ENCODE measurements around the gene TLR2.
"Not testable (repeated sequence)": the region's sequence is repeated elsewhere in the genome, so short reads cannot be mapped to it uniquely, and the experiment has no call there.

TLR2 gene

DNA sequence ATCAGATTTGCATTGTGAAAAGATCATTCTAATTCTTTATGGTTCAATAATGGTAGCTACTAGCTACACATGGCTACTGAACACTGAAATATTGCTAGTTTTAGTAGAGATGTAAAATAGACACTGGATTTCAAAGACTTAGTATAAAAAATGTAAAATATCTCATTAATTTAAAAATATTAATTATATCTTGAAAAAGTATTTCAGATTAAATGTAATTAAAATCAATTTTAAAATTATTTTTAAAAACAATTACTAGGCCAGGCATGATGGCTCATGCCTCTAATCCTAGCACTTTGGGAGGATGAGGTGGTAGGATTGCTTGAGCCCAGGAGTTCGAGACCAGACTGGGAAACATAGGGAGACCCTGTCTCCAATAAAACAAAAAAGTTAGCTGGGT, 20.4 kb upstream of the TLR2 start:
- DNase-seq: no peak

- not testable (repeated sequence) for DNase-seq
Observed at GRCh38 chr4:153666505-153666904, 17.6 kb upstream of the TLR2 start.

DNA sequence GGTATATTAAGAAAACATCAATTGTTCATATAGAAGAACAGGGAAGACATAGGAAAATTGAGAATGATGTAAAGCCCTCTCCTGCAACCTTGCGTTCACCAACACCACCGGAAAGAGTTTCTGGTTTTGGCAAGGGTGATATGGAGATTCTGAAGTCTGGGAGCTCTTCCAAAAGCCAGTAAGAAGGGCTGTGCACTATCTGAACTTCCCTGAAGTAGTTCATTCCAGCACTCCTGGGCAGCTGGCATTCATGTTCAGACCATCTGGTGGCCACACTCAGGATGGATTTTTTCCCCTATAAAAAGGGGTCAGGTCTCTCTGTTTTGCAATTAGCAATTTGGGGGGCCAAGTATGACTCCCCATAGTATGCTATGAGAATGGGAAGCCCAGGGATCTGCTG, 15.4 kb upstream of the TLR2 start:
- no peak for DNase-seq

GRCh38 chr4:153669838-153670237, 14.2 kb upstream of the TLR2 start:
- DNase-seq: no peak

- no peak for DNase-seq
Observed at GRCh38 chr4:153676486-153676885, 7.6 kb upstream of the TLR2 start.

- DNase-seq: no peak
Observed at GRCh38 chr4:153676984-153677383, 7.1 kb upstream of the TLR2 start.

GRCh38 chr4:153679486-153679885, 4.6 kb upstream of the TLR2 start:
- DNase-seq: no peak

DNA sequence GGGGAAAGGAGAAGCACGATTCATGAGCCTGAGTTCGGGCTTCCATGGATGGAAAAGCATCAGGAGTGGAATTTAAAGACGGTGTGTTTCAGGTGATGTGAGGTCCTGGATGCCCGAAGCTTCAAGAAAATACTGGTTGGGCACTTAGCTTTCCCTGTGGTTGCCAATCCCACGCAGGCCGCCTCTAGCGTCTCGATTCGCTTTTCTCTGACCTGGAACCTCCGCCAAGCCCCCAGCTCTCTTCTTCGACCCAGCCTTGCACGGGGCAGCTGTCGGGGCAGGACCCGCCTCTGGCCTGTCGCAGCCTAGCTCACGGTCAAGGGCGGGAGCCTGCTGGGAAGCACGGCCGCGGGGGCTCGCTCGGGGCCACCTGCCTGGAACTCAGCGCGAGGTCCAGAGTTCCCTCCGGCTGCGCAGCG, 308 bp upstream of the TLR2 start:
- no peak for DNase-seq

DNA sequence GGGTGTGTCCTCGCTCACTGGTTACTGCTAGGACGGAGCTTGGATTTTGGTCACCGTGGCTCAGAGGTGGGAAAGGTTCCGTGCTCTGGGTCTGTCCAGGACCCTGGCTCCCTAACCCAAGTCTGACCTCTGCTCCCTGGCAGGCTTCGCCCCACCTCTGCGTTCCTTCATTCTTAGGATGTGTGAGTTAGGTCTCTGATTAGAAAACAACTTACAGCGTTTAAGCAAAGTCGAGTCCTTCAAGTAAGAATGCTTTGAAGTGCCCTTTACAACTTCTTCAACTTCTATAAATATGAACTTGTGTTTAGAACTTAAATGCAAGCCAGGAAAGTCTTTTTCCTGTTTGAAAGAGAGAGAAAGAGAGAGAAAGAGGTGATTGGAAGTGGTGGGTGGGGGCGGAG, 891 bp downstream of the TLR2 start:
- DNase-seq: no peak

- no peak for DNase-seq
Observed at GRCh38 chr4:153704522-153704921, 20.4 kb downstream of the TLR2 start.

- DNase-seq: no peak
Observed at GRCh38 chr4:153705743-153706468, 21.8 kb downstream of the TLR2 start.

DNA sequence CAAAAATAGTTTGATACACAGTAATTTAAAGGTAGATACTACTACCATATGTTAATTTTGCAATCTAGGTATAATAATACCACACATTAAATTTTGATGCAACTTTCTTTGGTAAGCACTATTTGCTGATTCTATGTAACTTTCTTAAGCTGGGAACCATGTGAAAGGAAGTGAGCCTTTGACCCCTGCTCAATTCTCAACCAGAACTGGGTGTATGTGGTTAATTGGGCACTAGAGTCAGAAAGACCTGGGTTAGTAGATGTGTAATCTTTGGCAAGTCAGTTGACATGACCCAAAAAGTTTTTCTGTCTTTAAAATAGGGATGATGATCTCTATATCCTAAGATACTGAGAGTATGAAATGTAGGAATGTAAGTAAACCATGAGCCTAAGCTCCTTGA, 22.4 kb downstream of the TLR2 start:
- DNase-seq: no peak

- DNase-seq: no peak
Observed at GRCh38 chr4:153710681-153711080, 26.6 kb downstream of the TLR2 start.

- DNase-seq: no peak
Observed at GRCh38 chr4:153713866-153714646, 30.0 kb downstream of the TLR2 start.

DNA sequence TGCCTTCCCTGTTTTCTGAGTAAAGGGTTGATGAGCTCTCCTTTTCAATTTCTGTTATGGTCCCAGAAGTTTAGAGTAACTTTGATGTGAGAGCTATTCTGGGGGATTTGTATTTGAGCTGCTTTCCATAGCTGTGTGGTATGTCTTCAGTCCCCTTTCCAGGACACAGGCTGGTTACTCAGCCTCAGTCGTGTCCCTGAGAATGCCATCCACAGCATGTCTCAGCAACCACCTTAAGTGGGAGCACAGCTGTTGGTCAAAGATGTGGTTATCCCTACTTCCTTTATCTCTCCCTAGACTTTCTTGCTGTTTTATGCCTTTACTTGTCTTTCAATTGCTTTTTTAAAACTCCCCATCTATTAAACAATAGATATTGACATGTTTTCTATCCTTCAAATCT, 38.0 kb downstream of the TLR2 start:
- DNase-seq: no peak

DNA sequence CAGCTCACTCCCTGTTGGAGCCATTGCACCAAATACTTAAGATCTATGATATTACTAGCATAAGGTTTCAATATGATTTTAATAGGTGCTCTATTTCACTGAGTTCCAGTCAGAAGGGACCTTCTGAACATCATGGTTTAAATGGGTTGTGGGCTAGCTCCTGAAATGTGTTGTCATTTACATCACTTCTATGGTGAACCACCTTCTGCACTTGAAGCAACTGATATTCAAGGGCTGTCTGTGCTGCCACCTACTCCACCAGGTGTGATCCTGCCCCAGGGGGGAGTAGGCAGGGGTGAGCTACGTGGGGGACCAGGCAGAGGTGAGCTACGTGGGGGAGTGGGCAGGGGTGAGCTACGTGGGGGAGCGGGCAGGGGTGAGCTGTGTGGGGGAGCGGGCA, 40.5 kb downstream of the TLR2 start:
- no peak for DNase-seq

DNA sequence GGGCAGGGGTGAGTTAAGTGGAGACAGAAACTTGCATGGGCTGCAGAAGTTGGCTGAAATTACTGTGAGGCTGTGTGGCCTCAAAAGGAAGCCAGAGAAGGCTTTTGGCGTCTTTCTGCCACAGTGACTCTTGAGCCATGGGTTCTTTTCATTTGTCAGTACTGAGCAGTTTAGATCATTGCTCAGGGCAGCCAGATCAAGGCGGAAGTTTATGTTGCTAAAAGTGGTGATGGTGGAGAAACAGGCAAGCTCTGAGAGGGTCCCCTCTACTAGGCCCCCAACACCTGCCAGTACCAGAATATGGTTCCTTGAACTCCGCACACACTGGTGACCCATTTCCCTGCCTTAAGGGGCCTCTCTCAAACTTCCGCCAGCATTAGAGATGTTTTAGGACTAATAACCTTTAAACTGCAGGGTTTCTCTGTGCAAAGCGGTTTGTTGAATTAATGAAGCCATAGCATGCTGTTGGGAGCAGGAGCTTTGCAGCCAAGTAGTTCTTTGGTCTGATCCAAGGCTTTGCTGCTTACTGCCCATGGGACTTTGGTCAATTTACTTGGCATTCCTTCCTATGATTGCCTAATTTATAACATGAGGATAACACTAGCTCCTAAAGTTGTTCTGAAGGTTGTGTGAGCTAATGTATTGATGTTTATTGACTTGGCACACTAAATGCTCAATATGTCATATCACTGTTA, 41.2 kb downstream of the TLR2 start:
- no peak for DNase-seq

DNA sequence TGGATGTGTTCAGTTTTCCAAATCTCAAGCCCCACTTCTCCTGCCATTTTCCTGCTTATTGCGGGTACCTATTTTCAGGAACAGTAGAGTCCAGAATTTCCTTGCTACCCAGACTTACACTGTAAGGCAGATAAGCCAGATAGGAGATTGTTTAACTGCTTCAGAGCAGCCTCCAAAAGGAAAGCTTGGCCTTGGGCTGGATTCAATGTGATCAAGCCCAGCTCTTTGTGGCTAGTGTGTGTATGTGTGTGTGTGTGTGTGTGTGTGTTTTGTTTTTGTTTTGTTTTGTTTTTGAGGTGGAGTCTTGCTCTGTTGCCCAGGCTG, 41.7 kb downstream of the TLR2 start:
- DNase-seq: no peak

DNA sequence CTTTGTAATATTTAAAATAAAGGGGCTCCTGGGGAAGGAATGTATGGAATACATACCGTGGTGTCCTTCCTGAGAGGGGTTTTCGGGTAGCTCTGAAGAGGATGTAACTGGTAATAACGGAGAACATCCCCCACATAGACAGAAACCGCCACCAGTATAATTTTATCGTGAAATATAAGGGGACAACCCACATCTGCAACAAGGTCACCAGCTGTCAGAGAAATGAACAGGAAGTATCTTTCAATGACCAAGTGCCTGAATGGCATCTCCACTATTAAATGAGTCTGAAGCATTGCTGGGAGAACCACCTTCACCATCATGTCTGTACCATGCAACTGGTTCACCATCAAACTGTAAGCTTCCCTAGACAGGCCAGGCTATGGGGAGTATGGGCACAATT, 44.1 kb downstream of the TLR2 start:
- no peak for DNase-seq

GRCh38 chr4:153728660-153729059, 44.6 kb downstream of the TLR2 start:
- DNase-seq: no peak

- no peak for DNase-seq
Observed at GRCh38 chr4:153729895-153730294, 45.8 kb downstream of the TLR2 start.

DNA sequence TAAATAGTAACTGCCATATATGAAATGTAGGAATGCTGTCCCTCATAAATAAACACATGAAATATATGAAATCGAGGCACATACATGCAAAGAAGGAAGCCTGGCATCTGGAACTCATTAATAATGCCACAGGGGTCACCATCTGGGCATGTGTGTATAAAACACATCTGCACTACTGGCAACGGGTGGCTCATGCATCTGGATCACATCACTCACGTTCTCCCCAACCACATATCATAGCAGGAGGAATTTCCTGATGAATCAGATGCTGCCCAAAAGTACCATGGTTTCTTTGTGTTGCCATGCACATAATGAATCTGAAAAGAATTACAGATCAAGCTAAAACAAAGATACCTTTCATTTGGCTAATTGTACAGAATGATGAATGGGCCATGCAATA, 47.2 kb downstream of the TLR2 start:
- DNase-seq: no peak

DNA sequence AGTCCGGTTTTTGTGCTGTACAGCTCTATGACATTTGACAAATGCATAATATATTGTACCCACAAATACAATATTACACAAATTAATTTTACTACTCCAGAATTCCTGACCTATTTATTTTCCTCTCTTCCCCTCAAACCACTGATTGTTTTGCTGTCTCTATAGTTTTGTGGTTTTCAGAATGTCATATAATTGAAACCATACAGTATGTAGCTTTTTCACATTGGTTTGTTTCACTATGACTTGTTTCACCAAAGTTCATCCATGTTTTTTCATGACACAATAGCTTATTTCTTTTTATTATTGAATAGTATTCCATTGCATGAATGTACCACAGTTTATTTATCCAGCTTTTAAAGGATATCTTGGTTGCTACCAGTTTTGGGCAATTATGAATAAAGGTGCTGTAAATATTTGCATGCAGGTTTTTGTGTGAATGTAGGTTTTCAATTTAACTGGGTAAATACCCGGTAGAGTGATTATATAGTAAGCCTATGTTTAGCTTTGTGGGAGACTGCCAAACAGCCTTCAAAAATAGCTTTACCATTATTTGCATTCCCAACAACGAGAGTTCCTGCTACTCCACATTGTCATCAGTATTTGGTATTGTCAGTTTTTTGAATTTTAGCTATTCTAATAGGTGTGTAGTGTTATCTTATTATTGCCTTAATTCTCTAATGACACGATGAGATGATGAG, 49.8 kb downstream of the TLR2 start:
- DNase-seq: no peak
